Stimulated activated CD8-positive, alpha-beta memory T cell treated with anti-CD3 and anti-CD28 coated beads, Interleukin-12 subunit alpha, Interleukin-12 subunit beta, amount 100 ng/mL, for 4 hours (primary cell): ENCODE measurements around the gene IL18R1.
"Not testable (repeated sequence)": the region's sequence is repeated elsewhere in the genome, so short reads cannot be mapped to it uniquely, and the experiment has no call there.

Source experiments
- DNase-seq: peaks from one replicate; pipeline ENCODE4 v3.0.0-alpha.2; 2020; ENCODE audit warnings: low read depth

Gene IL18R1, protein sequence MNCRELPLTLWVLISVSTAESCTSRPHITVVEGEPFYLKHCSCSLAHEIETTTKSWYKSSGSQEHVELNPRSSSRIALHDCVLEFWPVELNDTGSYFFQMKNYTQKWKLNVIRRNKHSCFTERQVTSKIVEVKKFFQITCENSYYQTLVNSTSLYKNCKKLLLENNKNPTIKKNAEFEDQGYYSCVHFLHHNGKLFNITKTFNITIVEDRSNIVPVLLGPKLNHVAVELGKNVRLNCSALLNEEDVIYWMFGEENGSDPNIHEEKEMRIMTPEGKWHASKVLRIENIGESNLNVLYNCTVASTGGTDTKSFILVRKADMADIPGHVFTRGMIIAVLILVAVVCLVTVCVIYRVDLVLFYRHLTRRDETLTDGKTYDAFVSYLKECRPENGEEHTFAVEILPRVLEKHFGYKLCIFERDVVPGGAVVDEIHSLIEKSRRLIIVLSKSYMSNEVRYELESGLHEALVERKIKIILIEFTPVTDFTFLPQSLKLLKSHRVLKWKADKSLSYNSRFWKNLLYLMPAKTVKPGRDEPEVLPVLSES

DNA sequence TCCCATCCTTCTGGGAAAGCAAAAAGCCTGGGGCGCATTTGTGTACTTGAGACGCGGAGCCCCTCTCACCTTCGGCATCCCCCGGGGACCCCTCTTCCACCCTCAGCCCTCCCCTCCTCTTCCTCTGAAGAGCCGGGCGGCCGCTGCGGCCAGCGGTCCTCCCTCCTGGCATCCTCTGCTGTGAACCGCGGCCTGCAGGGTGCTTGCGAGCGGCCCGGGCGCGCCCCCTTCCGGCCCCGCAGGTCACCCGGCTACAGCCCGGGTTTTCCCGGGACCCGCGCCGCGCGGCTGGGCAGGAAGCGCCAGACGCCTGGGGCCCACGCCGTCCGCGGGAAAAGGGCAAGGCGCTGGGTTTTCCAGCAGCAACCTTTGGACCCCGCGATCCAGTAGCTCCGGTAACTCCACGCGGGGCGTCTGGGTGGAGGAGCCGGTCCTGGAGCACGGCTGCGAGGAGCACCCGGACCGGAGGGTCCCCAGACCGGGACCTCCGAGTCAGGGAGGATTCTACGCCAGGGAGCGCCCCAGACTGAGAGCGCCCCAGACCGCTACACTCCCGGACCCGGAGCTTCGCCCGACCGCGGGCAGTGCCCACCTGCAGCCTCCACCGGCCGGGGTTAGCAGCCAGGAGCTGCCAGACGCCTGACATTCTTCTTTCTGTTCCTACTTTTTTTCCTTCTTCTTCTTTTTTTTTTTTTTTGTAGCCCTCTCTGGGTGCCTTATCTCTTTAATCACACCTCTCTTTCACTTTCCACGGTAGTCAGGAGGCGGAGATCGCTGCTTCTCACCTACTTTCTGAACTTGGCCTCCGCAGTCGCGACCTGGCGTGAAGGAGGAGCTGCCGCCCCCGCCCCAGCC, at the start of gene IL18R1:
Gene IL18R1 (plus strand): TSS at position 271 of the 855 bp plus-strand sequence. CDS start 6,865 bp downstream, outside the sequence.
- peak; percentile 62 for DNase-seq

DNA sequence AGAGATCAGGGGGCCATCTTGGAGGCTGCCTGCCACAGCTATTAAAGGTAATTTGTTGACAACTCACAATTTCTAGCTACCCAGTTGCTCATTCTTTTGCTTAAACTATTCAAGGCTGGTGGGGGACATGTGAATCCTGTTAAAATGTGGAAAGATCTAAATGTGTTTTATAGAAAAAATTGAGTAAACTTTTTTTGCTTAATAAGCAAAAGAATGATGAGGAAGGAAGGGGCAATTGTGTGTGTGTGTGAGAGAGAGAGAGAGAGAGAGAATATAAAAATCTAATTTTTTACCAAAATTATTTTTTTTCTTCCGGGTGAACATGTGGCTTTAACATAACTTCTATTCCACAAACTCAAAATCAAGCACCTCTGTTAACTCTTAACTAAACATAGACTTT, 49.5 kb upstream of the IL18R1 start:
- no peak for DNase-seq

DNA sequence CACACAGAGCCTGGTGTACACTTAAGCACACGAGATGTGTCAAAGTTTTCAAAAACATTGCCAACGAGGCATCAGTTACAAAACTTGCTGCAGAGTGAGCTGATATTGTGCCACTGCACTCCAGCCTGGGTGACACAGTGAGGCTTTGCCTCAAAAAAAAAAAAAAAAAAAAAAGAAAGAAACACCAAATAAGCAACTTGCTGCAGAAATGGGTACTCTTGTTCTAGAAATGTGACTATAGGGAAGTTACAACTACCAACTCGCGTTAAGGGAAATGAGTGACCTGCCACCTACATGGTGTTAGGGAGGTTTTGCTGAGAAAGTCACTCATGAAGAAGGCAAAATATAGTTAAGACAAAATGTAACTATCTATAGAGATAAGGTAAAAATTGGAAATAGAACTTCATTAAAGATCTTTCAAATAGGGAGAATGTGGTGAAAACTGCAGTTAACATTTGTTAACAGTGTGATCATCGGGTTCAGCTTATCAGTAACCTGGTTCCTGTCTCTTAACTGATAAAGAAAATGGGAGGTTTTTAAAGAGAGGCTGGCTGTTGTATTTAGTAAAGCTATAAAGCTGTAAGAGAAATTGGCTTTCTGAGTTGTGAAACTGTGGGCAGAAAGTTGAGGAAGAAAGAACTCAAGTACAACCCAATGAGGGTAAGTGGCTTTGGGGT, 44.5 kb upstream of the IL18R1 start, which contains the start of gene IL1RL1:
Gene IL1RL1 (plus strand): TSS at position 600 of the 677 bp plus-strand sequence. CDS start 26,702 bp downstream, outside the sequence.
- no peak for DNase-seq

DNA sequence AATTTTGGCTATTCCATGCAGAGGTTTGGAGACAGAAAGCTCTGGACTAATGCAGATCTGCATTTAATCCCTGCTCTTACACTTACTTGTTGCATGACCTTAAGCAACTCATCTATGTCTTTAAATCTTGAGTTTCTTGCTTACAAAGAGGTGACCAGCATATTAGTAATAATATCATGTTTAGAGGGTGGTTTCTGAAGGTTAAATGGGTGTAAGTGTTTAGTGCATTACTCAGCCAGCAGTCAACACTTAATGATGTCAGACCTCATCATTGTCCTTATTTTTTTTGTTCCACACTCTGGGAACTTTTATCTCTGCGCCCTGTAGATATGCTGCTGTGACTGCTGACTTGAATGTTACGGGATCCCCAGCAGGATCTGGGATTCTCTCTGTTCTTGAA, 42.6 kb upstream of the IL18R1 start:
- DNase-seq, result no peak

DNA sequence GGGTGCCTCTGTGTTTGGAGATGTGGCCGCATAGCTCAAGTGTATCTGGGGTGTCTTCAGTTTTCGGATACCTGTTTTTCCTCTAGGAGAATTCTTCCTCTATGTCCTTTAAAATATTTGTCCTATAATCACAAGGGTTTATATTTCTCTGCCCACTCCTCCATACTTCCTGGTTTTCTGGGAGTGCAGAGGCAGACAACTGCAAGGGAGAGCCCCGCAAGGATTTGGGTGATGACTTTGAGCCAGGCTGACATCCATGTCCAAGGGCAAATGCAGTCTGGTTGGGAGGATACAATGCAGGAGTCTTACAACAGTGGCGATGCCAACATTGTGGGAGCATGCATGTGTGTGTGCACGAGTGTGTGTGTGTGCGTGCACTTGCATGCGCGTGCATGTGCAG, 42.1 kb upstream of the IL18R1 start:
- no peak for DNase-seq

DNA sequence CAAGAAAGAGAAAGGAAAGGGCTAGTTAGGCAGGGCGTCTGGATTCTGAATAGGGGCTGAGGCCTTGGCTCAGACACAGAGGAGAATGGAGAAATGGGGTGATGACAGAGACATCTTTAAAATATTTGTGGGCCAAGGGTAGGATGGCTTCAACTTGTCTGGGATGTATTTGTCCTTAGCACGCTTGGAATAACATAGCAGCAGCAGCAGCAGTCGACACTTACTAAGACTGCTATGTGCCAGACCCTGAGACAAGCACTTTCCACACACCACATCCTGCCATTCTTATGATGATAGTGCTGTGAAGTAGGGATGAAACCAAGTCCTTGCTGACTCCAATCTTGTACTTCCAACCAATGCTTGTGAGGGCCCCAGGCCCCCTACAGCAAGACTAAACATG, 41.6 kb upstream of the IL18R1 start:
- DNase-seq, result no peak

DNA sequence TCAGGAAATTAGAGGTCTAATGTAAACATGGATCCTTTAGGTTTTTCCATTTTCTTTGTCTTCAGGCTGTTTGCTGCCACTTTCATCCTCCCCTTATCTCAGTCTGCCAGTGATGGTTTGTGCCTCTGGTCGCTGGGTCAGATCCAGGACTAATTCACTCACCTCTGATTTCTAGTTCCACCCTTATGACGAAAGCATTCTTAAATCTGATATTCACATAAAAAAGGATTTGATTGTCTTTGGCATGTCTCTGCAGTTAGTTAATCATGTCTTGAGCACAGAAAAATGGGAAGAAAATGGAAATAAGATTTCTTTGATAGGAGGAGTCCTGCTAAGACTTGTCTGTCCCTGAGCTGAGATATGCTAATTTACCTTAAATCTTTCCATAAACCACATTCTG, 39.7 kb upstream of the IL18R1 start:
- no peak for DNase-seq

DNA sequence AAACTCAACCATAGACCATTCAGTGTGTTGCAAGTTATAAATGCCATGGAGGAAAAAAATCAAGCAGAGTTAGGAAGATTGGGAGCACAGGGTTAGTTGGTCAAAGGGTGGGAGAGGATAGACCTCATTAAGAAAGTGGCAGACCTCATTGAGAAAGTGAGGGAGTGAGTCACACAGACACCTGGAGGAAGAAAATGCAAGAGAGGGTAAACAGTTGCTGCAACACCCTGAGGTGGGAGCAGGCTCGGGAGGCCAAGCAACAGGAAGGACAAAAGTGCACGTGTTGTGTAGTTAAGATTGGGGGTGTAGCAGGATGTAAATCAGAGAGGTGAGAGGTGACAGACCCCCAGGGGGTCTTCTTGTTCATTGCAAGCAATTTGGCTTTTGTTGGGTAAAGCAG, 37.9 kb upstream of the IL18R1 start:
- no peak for DNase-seq

DNA sequence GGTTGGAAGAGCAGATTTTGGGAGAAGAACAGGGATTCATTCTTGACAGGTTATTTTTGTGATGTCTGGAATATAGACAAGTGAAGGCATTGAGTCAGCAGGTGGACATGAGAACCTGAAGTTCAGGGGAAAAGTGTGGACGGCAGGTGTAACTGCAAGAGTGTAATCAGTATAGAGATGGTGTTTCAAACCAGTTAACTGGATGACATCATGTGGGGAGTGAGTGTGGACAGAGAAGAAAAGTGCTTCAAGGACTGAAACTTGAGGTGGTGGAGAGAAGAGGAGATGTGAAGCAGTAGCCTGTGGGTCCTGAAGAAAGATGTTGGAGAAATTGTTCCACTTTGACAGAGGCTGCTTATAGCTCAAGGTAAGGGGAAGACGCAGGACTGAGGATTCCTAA, 37.2 kb upstream of the IL18R1 start:
- DNase-seq, result no peak

DNA sequence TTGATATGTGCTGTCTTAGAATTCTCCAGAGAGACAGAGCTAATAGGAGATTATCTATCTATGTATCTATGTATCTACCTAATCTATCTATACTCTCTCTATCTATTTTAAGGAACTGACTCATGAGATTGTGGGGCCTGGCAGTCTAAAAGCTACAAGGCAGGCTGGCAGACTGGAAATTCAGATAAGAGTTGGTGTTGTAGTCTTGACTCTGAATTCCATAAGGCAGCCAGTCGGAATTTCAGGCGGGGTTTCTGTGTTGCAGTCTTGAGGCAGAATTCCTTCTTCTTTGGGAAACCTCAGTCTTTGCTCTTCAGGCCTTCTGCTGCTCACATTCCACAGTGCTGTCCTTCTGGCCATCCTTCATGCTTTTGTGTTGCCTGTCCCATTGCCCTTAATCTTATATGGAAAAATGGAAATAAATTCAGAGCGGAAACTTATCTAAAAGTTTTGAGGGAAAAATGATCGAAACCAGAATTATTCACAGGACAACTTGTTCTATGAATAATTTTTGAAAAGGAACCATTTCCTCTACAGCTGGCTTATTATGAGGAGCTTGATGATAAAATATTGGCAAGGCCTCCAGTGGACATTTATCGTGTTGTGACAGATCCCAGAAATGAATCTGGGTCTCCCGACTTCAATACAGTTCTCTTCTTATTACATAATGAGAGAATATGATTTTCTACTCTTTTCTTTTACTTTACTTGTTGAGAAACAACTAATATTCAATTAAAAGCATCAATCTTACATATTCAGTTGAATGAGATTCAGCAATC, 33.5 kb upstream of the IL18R1 start:
- no peak for DNase-seq

DNA sequence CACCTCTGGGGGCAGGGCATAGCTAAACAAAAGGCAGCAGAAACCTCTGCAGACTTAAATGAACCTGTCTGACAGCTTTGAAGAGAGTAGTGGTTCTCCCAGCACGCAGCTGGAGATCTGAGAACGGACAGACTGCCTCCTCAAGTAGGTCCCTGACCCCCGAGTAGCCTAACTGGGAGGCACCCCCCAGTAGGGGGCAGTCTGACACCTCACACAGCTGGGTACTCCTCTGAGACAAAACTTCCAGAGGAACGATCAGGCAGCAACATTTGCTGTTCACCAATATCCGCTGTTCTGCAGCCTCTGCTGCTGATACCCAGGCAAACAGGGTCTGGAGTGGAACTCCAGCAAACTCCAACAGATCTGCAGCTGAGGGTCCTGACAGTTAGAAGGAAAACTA, 30.7 kb upstream of the IL18R1 start:
- DNase-seq, result not testable (repeated sequence)

DNA sequence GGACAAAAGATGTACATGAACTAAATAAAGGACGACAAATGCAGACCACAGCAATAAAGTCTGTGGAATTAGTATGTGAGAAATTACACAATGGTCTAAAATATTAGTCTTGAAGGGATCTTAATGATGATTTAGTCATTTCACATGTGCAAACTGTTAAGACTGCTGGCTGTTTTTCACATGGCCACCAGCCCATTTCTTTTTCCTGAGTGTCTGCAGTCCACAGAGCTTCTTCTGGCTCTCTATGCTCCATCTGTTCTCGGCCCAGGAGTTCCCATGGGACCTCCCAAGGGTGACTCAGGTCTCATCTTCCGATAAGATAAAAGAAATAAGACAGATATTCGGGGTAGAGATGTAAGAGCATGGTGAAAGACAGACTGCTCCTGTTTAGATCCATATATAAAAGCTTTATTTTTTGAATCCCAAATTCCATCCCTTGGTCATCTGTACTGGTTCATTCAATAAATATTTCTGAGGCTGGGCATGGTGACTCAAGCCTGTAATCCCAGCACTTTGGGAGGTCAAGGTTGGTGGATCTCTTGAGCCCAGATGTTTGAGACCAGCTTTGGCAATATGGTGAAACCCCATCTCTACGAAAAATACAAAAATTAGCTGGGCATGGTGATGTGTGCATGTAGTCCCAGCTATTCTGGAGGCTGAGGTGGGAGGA, 24.1 kb upstream of the IL18R1 start:
- DNase-seq, result no peak

DNA sequence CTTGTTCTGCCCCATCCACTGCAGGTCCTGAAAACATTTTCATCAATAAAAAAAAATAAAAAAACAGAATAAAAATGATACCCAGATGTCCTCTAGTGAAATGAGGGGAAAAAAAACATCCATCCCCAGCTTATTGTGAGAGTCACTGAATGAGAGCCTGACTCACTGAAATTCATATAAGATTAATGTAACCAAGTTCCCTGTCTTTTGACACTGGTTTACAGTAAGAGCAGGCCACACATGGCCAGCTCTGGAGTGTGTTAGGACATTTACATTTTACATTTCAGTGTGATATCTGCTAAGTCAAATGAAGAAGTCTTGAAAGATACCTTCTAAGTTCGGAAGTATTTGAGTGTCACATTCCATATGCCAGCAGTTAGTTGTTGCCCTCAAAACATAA, 21.1 kb upstream of the IL18R1 start:
- DNase-seq, result no peak

DNA sequence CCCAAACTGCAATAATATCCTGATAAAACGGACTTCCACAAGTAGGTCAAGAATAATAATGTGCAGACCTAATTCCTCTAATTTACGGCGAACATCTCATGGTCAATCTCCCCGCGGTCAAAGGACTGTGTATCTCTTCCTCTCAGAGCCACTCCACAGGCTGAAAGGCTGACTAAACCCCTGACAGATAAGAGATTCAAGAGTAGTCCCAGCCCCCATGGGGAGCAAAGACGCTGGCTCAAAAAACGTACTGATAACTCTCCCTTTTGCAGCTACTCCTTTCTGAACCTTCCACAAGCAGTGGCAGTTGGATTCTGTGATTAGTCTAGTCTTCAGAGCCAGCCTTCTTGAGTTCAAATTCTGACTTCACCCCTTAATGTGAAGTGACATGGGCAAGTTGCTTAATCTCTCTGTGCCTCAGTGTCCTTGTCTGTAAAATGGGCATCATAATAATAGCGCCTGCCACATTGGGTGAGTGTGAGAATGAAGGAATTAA, 19.7 kb upstream of the IL18R1 start:
- DNase-seq, result no peak

DNA sequence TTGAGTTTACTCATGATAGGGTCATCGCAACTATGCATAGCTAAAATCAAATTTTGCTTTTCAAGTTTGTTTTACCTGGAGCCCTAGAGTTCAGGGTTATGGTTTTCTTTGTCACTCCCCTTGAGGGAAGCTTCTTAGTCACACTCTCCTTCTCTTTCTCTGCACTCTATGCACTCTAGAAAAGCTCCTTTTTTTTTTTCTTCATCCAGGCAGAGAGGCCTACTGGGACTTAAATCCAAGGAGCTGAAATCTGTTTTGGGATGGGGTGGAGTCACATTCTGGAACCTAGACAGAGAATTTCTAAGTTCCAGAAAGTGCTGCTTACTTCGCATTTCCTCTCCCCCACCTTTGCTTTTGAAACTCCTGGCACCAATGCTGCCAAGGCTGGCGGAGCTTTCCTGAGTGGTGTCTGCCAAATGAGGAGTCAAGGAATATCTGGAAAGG, 19.1 kb upstream of the IL18R1 start:
- no peak for DNase-seq

DNA sequence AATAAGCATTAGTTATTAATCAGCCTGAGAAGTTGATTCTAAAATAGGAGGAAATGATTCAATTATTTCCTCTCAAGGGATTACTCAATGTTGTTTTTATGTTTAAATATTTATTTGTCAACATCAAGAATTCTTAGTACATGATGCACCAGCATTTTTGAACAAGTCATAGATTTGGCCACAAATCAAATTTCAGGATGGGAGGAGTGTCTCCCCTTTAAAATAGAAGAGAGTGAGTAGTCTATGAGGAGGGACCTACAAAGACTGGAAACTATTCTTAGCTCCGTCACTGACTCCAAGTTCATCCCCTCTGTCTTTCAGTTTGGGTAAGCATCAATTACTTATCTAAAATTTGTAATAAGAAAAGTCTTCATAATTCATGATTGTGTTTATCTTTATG, 18.6 kb upstream of the IL18R1 start:
- no peak for DNase-seq

DNA sequence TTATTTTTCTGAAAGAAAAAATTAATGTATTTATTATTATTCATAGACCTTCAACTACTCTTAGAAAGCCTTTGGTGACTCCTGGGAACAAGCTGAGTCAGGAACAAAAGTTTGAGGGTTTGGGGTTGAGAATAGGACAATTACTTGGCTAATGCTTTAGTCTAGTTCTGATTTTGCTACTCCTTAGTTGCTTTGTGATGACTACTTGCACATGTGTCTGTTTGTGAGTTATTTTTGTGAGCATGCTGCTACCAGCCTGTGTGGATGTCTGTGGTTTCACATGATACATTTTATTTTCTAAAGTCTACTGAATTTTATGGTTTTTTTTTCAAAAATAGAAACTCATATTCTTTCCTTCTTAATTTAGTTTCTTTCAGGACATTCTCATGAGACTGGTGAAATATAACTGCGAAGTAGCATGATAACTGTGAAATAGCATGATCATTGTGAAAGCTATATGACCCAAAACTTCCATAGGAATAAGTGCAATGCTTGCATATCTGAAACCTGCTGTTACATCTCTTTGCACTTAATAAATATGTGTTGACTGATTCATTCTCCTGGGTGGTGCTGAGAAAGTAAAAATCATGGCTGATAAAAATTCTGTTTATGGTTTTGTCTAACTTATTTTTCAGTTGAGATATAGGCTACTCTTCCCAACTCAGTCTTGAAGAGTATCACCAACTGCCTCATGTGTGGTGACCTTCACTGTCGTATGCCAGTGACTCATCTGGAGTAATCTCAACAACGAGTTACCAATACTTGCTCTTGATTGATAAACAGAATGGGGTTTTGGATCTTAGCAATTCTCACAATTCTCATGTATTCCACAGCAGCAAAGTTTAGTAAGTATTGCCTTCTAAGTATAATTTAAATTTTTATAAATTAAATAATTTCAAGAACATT, 17.9 kb upstream of the IL18R1 start:
- DNase-seq, result no peak

DNA sequence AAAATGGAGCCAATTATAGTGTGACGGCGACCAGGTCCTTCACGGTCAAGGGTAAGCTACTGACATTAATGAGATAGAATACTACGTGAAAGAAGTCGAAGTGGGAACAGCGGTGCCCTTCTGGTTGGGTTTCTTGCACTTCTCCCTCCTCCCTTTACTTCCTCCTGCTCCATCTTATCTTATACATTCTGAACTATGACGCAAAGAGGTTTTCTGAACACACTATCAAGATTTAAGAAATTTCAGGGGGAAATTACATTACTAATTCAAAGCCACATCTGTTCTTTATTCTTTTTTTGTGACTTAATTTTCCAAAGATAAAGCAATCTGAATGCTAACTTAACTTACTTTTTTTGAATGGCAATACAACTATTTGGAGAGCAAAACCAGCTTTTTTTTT, 14.8 kb upstream of the IL18R1 start:
- DNase-seq, result no peak

DNA sequence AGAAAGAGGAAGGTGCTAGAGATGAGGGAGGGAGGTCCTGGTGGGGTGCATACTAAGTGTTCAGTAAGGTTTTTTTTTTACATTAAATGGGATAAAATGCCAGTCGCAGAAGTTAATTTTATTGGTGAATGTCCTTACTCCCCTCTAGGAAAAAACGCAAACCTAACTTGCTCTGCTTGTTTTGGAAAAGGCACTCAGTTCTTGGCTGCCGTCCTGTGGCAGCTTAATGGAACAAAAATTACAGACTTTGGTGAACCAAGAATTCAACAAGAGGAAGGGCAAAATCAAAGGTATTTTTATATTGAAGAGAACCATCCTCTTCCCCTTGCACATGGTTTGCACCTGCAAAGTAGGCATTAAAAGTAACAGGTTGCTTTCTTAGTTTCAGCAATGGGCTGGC, 12.7 kb upstream of the IL18R1 start:
- no peak for DNase-seq

DNA sequence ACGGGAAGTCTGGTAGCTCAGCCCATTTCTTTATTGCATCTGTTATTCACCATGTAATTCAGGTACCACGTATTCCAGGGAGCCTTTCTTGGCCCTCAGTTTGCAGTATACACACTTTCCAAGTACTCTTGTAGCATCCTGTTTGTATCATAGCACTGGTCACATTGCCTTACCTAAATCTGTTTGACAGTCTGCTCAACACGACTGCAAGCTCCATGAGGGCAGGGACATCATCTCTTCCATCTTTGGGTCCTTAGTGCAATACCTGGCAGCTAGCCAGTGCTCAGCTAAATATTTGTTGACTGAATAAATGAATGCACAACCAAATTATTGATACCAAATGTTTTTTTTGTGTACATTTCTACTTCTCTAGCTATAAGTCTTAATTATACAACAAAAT, 11.2 kb upstream of the IL18R1 start:
- DNase-seq, result no peak
